Stimulated activated effector memory CD8-positive, alpha-beta T cell treated with anti-CD3 and anti-CD28 coated beads, Interleukin-12 subunit alpha, Interleukin-12 subunit beta, amount 100 ng/mL, for 72 hours (primary cell): ENCODE results near the gene RAB40A.
"Not testable (repeated sequence)": the region's sequence is repeated elsewhere in the genome, so short reads cannot be mapped to it uniquely, and the experiment has no call there.

Source experiments
- ATAC-seq: fragments of 150-1000 bp; cut with Tn5 transposase; 2 replicates; pipeline ENCODE4 v1.10.0; 2021
- DNase-seq, 2 donors: peaks; one replicate each; pipeline ENCODE4 v3.0.0; 2021 to 2022; ENCODE audit warnings: low spot score in 2 of 2
- H3K27ac Mint-ChIP-seq: one replicate; pipeline ENCODE4 v1.8.0; 2022; ENCODE audit warnings: mild to moderate bottlenecking, mixed read lengths
- H3K36me3 Mint-ChIP-seq: one replicate; pipeline ENCODE4 v1.8.0; 2022; ENCODE audit warnings: mild to moderate bottlenecking, mixed read lengths
- H3K4me1 Mint-ChIP-seq: one replicate; pipeline ENCODE4 v1.8.0; 2022; ENCODE audit warnings: mixed read lengths
- H3K4me3 Mint-ChIP-seq: one replicate; pipeline ENCODE4 v1.8.0; 2022; ENCODE audit warnings: mild to moderate bottlenecking, mixed read lengths
- H3K9me3 Mint-ChIP-seq: one replicate; pipeline ENCODE4 v1.8.0; 2022; ENCODE audit warnings: mixed read lengths

RAB40A gene

GRCh38 chrX:103498786-103499185 is 20.5 kb downstream of the RAB40A start:
- Mint-ChIP-seq H3K4me1 (no peaks in the 10 kb centered on the region), H3K36me3 (no peaks in the 10 kb centered on the region), H3K9me3 (no peaks in the 10 kb centered on the region), H3K4me3 (no peak overlapping the region), H3K27ac (no peak overlapping the region)
- DNase-seq (no peak), ATAC-seq (peak; percentile 40)

DNA sequence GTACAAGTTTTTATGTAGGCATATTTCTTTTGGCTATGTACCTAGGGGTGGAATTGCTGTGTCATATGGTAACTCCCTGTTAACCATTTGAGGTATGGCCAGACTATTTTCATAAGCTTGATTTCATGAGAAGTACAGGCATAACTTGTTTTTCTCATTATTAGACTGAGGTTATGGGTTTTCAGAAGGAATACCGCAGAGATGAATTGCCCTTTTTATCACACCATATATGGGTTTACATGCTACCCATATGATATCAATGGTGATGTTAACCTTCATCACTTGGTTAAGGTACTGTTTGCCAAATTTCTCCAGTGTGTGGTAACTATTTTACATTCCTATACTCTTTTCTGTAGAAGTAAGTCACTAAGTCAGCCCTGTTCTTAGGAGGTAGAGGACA is 23.5 kb downstream of the RAB40A start:
- no peaks in the 10 kb centered on the region for H3K4me1 Mint-ChIP-seq
- no peak overlapping the region for H3K4me3 Mint-ChIP-seq

DNA sequence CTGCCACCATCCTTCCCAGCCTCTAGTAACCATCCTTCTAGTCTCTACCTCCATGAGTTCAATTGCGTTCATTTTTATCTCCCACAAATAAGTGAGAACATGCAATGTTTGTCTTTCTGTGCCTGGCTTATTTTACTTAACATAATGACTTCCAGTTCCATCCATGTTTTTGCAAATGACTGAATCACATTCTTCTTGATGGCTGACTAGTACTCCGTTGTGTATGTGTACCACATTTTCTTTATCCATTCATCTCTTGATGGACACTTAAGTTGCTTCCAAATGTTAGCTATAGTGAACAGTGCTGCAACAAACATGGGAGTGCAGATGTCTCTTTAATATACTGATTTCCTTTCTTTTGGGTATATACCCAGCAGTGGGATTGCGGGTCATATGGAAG is 25.7 kb downstream of the RAB40A start:
- not testable (repeated sequence) for H3K36me3 Mint-ChIP-seq, H3K4me3 Mint-ChIP-seq, H3K9me3 Mint-ChIP-seq, DNase-seq, H3K27ac Mint-ChIP-seq, H3K4me1 Mint-ChIP-seq, ATAC-seq

More for the DNA sequence above, 23.5 kb downstream of the RAB40A start:
- no peaks in the 10 kb centered on the region for H3K36me3 Mint-ChIP-seq
- ATAC-seq (peak; percentile 53), DNase-seq (no peak)
- no peak overlapping the region for H3K27ac Mint-ChIP-seq
- no peaks in the 10 kb centered on the region for H3K9me3 Mint-ChIP-seq

- not testable (repeated sequence) for H3K27ac Mint-ChIP-seq, H3K4me3 Mint-ChIP-seq, H3K36me3 Mint-ChIP-seq, H3K9me3 Mint-ChIP-seq, H3K4me1 Mint-ChIP-seq, ATAC-seq
- peak; percentile 2 to 55 for DNase-seq
Measured at GRCh38 chrX:103489733-103490132, 29.6 kb downstream of the RAB40A start.

- no peaks in the 10 kb centered on the region for H3K36me3 Mint-ChIP-seq
- no peaks in the 10 kb centered on the region for H3K4me1 Mint-ChIP-seq
- DNase-seq: no peak
- H3K4me3 Mint-ChIP-seq: no peak overlapping the region
- H3K9me3 Mint-ChIP-seq: no peaks in the 10 kb centered on the region
- H3K27ac Mint-ChIP-seq: no peak overlapping the region
- ATAC-seq: no peak
Measured at GRCh38 chrX:103488794-103489193, 30.5 kb downstream of the RAB40A start.

GRCh38 chrX:103488332-103488731 is 31.0 kb downstream of the RAB40A start:
- ATAC-seq (no peak), DNase-seq (no peak)
- Mint-ChIP-seq H3K9me3 (no peaks in the 10 kb centered on the region), H3K4me1 (no peaks in the 10 kb centered on the region), H3K27ac (no peak overlapping the region), H3K4me3 (no peak overlapping the region), H3K36me3 (no peaks in the 10 kb centered on the region)

GRCh38 chrX:103483720-103484119 is 35.6 kb downstream of the RAB40A start:
- Mint-ChIP-seq H3K9me3 (no peaks in the 10 kb centered on the region), H3K27ac (no peak overlapping the region), H3K4me3 (no peak overlapping the region), H3K4me1 (no peaks in the 10 kb centered on the region), H3K36me3 (no peaks in the 10 kb centered on the region)
- DNase-seq (no peak), ATAC-seq (no peak)

- Mint-ChIP-seq H3K36me3 (no peaks in the 10 kb centered on the region), H3K9me3 (no peaks in the 10 kb centered on the region), H3K27ac (no peak overlapping the region), H3K4me3 (no peak overlapping the region), H3K4me1 (no peaks in the 10 kb centered on the region)
- ATAC-seq (no peak), DNase-seq (no peak)
Measured at GRCh38 chrX:103480526-103480925, 38.8 kb downstream of the RAB40A start.

GRCh38 chrX:103477496-103477895 is 41.8 kb downstream of the RAB40A start:
- Mint-ChIP-seq H3K4me3 (no peak overlapping the region), H3K9me3 (no peaks in the 10 kb centered on the region), H3K36me3 (no peaks in the 10 kb centered on the region), H3K4me1 (no peaks in the 10 kb centered on the region), H3K27ac (no peak overlapping the region)
- ATAC-seq (no peak), DNase-seq (no peak)

- DNase-seq (no peak), ATAC-seq (no peak)
- no peaks in the 10 kb centered on the region for H3K4me1 Mint-ChIP-seq
- no peaks in the 10 kb centered on the region for H3K9me3 Mint-ChIP-seq
- no peak overlapping the region for H3K27ac Mint-ChIP-seq
- H3K4me3 Mint-ChIP-seq: no peak overlapping the region
- no peaks in the 10 kb centered on the region for H3K36me3 Mint-ChIP-seq
Measured at GRCh38 chrX:103475381-103475780, 43.9 kb downstream of the RAB40A start.

GRCh38 chrX:103469977-103470376 is 49.3 kb downstream of the RAB40A start:
- not testable (repeated sequence) for DNase-seq, ATAC-seq, H3K4me3 Mint-ChIP-seq, H3K4me1 Mint-ChIP-seq, H3K36me3 Mint-ChIP-seq, H3K27ac Mint-ChIP-seq, H3K9me3 Mint-ChIP-seq

DNA sequence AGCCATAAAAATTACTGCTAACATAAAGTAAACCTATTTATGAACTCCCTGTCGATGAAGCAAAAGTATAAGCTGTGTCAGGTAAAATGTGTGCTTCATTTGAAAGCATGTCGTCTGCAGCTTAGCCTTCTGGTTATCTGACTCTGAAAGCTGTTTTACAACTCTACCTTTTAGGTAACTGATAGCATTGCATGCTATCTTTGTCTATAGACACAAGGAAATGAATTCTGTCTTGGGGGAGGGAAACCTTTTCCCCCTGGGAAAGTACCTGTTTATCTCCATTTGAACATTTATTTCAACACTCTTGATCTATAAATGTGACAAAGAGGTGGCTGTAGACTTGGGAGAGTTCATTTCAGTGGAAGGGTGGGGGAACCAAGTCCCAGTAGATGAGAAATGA is 51.4 kb downstream of the RAB40A start:
- H3K27ac Mint-ChIP-seq: no peak overlapping the region
- no peak for ATAC-seq
- peaks cover 5% of the 10 kb centered on the region for H3K4me1 Mint-ChIP-seq
- H3K36me3 Mint-ChIP-seq: no peaks in the 10 kb centered on the region
- no peak for DNase-seq
- H3K9me3 Mint-ChIP-seq: no peaks in the 10 kb centered on the region
- no peak overlapping the region for H3K4me3 Mint-ChIP-seq

DNA sequence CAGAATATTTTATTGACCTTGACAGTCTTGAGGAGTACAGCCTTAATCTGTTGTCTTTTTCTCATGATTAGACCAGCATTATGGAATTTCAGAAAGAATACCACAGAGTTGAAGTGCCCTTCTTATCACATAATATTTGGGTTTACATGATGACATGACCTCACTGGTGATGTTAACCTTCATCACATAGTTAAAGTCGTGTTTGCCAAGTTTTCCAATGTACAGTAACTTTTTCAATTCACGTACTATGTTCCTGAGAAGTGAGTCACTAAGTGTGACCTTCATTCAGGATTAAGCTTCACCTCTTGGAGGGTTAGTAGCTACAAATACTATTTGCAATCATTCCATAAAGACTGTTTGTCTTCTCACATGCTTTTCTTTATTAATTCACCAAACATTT is 52.1 kb downstream of the RAB40A start:
- H3K27ac Mint-ChIP-seq: no peak overlapping the region
- H3K4me1 Mint-ChIP-seq: peaks cover 5% of the 10 kb centered on the region
- H3K36me3 Mint-ChIP-seq: no peaks in the 10 kb centered on the region
- DNase-seq: no peak
- no peaks in the 10 kb centered on the region for H3K9me3 Mint-ChIP-seq
- H3K4me3 Mint-ChIP-seq: no peak overlapping the region
- ATAC-seq: no peak

DNA sequence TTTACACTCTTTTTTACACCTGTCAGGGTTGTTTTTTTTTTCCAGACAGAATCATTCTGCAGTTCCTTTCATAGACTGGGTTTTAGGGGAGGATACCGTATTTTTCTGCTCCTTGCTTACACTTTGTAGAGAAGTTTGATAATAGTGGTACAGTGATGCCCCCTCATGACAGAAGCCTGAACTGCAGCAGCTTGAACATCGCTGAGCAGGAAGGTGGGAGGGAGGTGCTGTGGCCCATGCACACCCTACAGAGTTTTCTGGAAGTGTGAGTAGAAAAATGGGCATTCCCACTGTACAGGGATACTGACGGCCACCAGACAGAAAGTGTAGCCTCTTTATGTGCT is 54.5 kb downstream of the RAB40A start:
- H3K4me3 Mint-ChIP-seq: peak overlapping the region; percentile 79
- H3K9me3 Mint-ChIP-seq: no peaks in the 10 kb centered on the region
- H3K27ac Mint-ChIP-seq: no peak overlapping the region
- peak; percentile 30 to 81 for DNase-seq
- ATAC-seq: peak; percentile 92
- no peaks in the 10 kb centered on the region for H3K36me3 Mint-ChIP-seq
- H3K4me1 Mint-ChIP-seq: peaks cover 5% of the 10 kb centered on the region

DNA sequence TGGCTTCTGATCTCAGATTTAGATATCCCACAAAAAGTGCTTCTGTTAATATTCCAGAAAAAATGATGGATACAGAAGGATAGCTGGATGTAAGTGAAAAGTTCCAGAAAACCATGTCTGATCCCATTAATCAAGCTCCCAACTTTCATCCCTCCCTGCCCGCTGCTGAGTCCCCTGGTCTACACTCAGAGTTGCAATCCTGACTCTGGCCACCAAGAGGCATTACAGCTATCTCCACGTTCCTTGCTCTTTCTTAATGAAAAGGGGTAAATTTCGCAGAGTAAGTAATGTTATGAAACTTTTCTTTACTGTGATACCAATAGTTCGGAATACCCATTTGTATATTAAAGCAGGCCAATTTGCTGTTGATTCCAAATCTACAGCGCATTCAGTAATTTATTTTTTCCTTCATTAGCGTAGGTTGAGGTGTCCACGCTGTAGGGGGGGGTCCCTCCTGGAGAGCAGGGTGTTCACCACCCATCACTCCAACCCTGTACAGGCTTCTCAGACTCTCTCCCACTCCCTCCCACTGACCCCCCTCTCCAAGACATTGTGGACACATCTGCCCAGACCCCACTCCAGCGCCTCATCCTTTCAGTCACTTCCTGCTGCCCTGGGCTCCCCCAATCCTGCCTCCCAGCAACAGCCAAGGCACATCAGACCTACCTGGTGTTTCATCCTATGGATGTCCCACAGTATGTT is 55.1 kb downstream of the RAB40A start:
- H3K27ac Mint-ChIP-seq: no peak overlapping the region
- no peaks in the 10 kb centered on the region for H3K9me3 Mint-ChIP-seq
- peak; percentile 78 for ATAC-seq
- H3K36me3 Mint-ChIP-seq: no peaks in the 10 kb centered on the region
- H3K4me3 Mint-ChIP-seq: peak overlapping the region; percentile 79
- H3K4me1 Mint-ChIP-seq: peaks cover 5% of the 10 kb centered on the region
- DNase-seq: peak in 1 of 2 donors; percentile 49

- ATAC-seq (no peak), DNase-seq (no peak)
- Mint-ChIP-seq H3K4me1 (peaks cover 5% of the 10 kb centered on the region), H3K27ac (no peak overlapping the region), H3K36me3 (no peaks in the 10 kb centered on the region), H3K9me3 (no peaks in the 10 kb centered on the region), H3K4me3 (no peak overlapping the region)
Measured at GRCh38 chrX:103461156-103461555, 58.1 kb downstream of the RAB40A start.
